Left kidney (tissue), 2 donors: Measurements from ENCODE around the gene GRAMD1B. TPM values are rescaled to one million over a fixed set of nuclear protein-coding genes. Genes with fewer than 3 reads are reported as not detected.
"Not testable (repeated sequence)": the region's sequence is repeated elsewhere in the genome, so short reads cannot be mapped to it uniquely, and the experiment has no call there.

Experiments
- DNase-seq: peaks from one replicate; pipeline ENCODE4 v3.0.0-alpha.2; 2013
- polyA plus RNA-seq: library from polyadenylated mRNA; unstranded; fragments of 120-200 nt; gene quantifications from one replicate; pipeline ENCODE4 v1.2.1, GENCODE V29; 2013; ENCODE audit not compliant: insufficient read length

GRAMD1B gene
- polyA plus RNA-seq, 1 donor = 13.0 TPM

DNA sequence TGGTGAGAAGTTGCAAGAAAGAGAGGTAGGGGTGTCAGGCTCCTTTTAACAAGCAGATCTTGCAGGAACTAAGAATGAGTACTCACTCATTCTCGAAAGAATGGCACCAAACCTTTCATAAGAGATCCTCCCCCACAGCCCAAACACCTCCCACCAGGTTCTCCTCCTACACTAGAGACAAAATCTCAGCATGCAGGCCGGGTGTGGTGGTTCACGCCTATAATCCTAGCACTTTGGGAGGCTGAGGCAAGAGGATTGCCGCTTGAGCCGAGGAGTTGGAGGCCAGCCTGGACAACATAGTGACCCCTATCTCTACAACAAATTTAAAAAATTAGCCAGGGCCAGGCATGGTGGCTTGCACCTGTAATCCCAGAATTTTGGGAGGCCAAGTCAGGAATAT lies 11.1 kb downstream of the GRAMD1B start:
- no peak for DNase-seq

DNA sequence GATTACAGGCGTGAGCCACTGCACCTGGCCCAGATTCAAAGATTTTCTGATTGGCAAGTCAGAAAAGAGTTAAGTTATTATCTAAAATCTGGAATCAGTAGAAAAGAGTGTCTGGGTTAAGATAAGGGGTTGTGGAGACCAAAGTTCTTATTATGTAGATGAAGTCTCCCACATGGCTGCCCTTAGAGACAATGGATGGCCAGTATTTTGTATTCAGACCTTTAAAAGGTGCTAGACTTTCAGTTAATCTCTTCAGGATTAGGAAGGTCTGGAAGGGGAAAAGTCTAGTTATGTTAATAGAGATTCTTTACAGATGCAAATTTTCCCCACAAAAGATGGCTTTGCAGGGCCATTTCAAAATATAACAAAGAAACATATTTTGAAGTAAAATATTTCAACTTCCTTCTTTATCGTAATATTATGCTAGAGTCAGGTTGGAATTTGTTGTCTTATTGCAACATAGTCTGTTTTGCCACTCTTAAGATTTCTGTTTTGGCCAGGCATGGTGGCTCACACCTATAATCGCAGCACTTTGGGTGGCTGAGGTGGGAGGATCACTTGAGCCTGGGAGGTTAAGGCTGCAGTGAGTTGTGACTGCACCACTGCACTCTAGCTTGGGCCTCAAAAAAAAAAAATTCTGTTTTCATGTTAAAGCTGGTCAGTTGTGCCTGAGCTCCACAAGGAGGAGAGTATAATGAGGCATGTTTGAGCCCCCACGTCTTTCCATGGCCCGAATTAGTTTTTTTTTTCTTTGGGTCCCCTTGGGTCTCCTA lies 14.0 kb downstream of the GRAMD1B start:
- DNase-seq = no peak

DNA sequence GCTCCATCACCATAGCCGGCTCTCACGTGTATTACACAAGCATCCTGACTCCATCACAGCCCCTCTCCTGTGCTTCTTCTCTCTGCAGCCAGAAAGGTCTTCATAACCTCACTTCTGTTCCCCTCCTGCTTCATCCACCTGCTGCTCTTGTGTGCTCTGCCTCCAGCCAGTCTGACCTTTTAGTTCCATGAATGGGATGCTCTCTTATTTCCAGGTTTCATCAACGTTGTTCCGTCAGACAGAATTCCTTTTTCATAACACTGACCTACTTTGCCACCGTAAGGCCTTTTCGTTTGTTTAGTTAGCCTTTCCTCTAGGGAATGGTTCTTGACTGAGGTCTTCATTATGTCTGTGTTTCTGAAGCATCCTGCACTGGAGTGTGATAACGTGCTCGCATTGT lies 18.8 kb downstream of the GRAMD1B start:
- no peak for DNase-seq

DNA sequence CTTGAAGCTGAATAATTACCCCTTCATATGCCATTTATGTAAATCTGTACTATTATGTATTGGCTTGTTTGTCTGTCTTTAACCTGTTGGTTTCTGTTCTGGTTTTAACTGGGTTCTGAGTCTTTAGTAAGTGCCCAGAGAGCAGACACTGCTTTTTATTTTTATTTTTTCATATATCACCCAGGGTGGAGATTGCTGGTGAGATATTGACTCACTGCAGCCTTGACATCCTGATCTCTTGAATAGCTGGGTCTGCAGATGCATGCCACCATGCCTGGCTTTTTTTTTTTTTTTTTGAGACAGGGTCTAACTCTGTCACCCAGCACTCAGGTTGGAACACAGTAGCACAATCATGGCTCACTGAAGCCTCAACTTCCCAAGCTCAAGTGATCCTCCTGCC lies 19.4 kb downstream of the GRAMD1B start:
- DNase-seq = no peak

DNA sequence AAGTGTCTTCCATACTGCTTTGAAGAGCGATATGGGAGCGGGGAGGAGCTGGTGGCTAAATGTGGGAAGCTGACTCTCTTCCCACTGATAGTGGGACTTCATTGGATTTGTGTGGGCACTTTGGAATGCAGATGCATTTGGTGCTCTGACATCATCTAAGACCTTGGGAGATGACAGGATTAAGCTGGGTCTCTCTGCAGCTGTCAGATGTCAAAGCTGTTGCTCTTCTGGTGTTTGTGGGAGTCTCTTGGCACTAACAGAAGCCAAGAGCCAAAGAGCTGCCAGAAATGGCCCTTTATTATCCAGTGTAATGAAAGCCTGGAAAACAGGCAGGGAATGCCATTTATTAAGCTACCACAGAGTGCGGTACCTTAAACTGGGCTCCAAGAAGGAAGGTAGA lies 20.6 kb downstream of the GRAMD1B start:
- DNase-seq = no peak

DNA sequence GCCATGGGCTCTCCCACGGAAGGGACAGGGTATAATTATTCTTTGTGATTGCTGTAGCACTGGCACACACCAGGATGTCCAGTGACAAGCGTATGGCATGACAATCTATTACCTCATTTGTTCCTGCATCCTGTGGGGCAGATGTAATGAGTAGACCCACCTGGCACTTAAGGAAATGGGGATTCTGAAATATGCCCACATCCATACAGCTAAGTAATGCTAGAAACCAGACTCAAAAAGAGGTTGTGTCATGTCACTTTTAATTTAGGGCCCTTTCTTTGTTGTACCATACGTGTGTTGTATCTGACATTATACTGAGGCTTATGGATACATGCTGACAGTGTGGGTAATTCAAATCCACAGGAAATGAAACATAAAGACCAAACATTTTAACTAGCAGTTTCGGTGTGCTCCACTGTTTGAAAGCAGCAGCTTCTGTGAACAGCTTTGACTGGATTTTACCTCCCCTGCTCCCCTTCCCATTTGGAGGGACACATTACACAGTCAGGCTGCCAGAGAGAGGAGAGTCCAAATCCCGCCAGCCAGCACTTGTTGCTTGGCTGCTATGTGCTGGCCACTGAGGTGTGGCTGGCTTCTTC lies 21.2 kb downstream of the GRAMD1B start:
- no peak for DNase-seq

DNA sequence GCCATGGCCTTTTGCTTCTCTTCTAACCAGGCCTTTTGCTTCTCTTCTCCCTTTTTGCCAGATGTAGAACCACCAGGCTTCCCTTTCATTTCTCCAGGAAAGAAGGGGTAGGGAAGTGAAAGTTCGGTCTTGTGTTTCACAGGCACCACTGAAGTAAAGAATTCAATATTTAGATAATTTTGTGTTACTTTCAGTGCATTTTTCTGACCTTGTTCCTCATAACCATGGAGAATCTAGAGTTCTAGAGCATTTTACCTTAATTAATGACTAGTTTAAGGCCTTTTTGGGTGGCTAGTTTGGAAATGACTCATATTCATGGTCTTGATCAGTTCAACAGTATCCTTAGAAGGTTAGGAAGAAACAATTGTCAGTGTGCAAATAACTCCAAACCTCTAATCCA lies 22.7 kb downstream of the GRAMD1B start:
- no peak for DNase-seq

DNA sequence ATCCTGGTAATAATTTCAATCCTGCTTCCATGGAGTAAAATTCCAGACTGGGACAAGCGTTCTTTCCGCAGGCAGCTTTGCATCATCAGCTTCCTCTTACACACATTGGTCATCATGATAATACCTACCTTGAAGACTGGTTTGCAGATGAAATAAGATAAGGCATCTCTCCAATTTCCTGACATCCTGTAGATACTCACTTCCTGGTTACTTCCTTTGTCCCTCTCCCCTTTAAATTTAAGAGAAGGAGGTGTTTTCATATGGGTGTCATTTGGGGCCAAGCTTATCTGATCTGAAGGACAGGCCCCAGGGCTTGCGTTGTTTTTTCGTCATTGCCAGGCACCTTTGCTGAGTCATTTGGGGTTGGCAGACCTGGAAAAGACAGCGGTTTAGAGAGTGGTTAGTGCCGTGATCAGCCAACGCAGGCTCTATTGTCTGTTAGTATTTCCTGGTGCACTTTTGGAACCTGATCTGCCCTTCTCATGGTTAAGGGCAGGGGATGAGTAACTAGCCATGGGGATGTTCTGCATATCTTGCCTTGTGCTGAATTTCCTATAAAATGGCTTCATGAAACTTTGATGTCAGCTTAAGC lies 24.1 kb downstream of the GRAMD1B start:
- no peak for DNase-seq

DNA sequence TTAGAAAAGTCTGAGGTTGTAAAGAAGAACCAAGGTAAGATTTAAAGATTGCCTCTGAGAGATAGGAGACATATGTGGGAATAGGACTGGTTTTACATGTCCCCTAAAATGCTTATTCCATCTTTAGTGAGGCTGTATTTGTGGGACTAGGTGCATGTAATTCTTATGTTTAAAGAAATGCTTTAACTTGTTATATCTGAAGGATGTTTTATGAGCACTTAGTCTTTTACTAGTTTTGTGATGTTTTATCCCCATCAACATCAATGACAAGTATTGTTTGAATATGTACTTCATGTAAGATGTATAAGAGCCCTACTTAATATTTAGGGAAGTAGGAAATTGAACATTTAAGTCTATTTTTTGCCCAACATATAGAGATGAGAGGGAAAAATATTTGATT lies 24.7 kb downstream of the GRAMD1B start:
- DNase-seq = no peak

DNA sequence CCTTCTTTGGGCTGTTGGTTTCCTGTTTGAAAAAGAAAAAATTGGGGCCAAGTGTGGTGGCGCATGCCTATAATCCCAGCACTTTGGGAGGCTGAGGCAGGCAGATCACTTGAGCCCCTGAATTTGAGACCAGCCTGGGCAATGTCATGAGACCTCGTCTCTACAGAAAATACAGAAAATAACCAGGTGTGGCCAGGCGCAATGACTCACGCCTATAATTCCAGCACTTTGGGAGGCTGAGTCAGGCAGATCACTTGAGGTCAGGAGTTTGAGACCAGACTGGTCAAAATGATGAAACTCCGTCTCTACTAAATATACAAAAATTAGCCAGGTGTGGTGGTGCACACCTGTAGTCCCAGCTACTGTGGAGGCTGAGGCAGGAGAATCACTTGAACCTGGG lies 26.4 kb downstream of the GRAMD1B start:
- not testable (repeated sequence) for DNase-seq

DNA sequence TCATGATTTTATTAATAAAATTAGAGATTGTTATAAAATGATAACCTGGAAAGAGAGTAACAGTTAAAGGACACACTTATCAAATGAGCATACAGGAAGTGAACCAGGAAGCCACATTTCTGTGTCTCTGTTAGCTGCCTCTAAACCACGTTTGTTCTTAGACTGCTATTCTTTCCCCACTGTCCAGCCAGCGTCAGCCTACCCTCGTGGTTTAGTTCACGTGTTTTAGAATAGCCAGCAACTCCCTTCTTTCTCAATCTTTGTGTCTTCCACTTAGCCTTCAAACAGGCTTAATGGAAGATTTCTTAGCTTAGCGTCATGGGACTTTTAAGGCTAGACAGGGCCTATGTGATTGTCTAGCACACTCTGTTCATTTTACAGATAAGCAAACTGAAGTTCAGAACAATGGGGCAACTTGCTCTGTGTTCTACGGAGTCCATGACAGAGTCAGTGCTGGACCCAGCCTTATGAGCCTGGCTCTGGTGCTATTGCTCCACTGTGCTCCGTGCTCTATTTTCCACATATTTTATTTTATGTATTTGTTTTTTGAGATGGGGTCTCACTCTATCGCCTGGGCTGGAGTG lies 27.2 kb downstream of the GRAMD1B start:
- no peak for DNase-seq

DNA sequence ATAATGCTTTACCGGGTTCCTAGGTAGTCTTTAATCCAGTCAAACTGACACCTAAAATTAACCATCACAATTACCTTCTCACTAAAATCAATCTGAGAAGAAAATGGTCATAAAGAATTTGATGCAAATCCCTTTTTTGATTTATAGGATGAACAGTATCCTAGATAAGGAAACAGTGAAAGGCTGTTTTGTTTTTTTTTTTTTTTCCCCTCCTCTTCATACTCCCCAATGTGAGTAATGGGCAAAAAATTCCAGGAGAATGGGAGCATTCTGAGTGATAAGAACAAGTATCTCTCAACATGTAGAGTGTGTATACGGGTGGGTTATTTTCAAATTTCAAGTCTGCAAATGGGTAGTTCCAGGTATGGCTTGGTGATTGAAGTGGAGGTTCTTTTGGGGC lies 28.4 kb downstream of the GRAMD1B start:
- no peak for DNase-seq

DNA sequence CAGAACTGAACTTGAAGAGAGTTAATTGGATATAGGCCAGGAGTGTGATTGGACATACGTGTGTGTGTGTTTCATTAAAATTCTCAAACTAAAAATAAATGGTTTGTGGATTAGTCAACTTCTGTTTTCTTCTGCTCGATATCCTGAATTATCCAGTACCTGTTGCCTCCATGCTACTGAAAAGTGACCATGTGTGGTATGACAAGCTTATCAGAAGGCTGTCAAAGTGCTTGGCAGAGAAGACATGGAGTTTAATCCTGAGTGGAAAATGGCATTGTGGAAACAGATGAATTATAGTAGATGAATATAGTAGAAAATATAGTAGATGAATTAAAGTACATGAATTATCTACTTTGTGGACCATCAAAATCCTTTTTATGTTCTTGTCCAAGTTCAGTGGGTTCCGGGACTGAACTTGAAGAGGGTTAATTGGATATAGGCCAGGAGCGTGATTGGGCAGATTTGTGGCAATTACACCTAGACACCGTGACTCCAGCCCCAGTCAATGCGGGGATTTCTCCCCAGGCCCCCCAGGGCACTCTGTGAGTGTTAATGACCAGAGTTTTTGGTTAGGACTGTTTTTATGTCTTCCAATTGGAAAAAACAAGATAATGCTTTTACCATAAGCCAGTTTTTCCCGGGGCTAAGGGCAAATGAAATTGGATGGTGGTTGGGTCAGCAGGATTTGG lies 30.1 kb downstream of the GRAMD1B start:
- DNase-seq = no peak

DNA sequence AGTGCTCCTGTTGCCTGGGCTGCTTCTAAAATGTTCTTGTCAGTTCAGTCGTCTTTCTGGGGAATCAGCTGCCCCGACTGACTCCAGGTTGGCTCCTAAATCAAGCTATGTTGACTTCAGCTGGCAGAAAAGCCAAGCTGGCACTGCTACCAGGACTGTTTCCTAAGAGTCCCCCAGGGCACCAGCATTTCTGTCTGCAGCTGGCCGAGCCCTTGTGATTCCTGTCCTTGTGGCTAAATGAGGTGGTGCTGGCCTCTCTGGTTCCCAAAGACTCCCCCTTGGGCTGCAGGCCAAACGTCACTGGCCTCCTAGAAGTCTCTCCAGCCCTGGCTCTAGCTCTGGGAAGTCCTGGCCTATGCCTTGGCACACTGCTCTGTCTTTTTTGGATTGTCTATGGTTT lies 31.1 kb downstream of the GRAMD1B start:
- no peak for DNase-seq

DNA sequence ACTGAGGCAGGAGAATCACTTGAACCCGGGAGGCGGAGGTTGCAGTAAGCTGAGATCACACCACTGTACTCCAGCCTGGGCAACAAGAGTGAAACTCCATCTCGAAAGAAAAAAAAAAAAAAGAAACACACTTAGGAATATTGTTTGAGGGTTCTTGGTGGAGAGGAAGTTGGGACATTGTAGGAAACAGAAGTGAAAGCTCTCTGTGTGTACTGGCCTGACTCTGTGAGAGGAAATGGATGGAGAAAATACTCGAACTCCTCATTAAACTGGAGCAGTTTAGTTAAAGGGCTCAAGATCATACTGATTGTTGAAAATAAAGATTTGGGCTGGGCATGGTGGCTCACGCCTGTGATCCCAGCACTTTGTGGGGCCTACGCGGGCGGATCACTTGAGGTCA lies 35.6 kb downstream of the GRAMD1B start:
- DNase-seq = not testable (repeated sequence)

DNA sequence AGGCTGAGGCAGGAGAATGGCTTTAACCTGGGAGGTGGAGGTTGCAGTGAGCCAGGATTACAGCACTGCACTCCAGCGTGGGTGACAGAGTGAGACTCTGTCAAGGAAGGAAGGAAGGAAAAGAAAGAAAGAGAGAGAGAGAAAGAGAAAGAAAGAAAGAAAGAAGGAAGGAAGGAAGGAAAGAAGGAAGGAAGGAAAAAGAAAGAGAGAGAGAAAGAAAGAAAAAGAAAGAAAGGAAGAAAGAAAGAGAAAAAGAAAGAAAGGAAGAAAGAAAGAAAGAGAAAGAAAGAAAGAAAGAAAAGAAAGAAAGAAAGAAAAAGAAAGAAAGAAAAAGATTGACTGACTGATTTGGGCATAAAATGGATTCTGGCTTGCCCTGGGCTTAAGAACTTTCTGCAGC lies 36.1 kb downstream of the GRAMD1B start:
- DNase-seq = not testable (repeated sequence)

DNA sequence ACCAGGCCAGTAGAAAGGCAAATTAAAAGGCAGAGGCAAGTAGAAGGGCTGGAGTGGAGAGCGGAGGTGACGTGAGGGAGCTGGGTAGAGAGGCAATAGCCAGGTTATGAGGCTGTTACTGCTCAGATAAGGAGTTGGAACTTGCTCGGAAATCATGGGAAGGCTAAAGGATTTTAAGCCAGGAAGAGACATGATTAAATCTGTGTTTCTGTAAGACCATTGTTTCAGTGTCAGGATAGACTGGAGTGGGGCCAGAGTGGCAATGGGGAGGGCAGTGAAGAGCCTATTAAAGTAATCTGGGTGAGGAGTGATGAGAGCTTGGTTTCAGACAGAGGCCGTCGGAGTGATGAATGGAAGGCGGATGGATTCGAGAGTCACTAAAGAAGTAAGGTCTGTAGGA lies 39.0 kb downstream of the GRAMD1B start:
- no peak for DNase-seq

DNA sequence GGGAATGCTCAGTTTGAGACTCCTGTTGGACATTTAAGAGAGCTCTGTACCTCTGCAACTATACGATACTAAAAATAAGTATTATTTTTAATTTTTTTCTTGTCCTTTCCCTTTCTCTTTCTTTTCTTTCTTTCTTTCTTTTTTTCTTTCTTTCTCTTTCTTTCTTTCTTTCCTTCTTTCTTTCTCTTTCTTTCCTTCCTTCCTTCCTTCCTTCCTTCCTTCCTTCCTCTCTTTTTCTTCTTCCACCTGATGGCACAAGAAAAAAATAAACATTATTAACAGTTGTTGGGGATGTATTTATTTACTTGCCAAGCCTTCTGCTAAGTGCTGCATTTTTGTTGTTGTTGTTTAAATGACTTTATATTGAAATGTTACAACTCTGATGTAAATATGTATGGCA lies 39.5 kb downstream of the GRAMD1B start:
- no peak for DNase-seq

DNA sequence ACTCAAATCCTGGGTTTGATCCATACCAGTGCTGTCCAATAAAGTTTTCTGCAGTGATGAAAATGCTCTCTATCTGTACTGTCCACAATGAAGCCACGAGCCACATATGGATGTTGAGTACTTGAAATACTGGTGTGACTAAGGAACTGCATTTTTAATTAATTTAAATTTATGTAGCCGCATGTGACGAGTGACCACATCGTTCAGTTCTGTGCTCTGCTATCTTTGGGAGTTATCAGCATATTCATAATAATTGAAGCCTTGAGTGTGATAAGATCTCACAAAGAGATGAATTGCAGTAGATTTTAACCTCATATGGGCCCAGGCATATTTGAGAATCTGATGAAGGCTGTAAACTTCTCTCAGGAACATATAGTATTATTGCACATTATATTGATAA lies 40.8 kb downstream of the GRAMD1B start:
- DNase-seq = no peak

DNA sequence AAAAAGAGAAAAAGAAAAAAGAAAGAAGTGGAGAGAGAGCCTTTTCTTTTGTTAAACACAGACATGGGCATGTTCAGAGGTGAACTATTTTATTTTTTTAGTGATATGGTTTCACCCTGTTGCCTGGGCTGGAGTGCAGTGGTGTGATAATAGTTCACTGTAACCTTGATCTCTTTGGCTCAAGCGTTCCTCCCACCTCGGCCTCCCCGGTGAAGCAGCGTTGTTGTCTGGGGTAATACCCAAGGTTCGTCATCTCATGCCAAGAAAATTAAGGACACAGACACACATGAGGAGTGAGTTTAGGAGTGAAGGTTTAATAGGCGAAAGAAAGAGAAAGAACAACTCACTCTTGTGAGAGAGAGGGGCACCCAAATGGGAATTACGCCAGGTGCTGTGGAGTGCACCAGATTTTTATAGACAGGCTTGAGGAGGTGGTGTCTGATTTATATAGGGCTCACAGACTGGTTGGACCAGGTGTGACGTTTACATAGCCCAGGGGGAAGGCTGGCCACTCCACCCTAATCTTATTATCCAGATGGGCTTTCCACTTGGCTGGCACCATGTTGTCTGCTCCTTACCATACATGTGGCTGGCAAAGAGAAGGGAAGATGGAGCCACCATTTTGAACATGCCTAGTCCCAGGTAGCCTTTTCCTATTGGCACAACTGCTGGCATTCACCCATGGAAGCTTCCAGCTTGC lies 42.3 kb downstream of the GRAMD1B start:
- no peak for DNase-seq

DNA sequence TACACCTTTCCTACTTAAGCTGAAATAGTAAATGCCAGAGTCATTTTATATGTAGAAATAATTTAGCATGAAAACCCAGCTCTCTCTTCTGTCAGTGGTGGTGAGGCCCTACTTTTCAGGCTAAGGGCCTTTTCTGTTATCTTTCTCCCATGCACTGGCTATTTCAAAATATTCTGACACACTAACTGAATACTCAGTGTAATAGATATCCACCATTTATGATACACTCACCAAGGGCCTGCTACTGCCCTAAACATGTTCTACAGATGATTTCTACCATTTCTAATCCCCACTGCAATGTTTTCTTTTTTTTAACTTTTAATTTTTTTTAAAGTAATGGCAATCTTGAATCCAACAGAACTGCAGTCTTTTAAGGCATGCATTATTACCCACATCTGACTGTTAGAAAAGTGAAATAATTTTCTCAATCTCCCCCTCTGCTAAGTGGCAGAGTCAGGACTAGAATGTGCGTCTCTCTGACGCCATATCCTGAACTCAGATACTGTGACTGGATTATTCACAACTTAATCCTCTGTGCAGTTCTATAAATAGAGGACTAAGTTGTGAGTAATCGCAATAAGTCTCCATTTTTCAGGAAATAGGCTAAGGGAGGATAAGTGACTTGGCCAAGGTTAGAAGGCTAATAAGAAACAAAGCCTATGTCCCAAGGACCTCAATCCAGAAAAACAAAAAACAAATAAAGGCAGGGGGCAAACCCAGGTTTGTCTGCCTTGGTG lies 44.0 kb downstream of the GRAMD1B start:
- no peak for DNase-seq
